ENCODE data around the gene TIMD4. TPM values are rescaled to one million over a fixed set of nuclear protein-coding genes. Genes with fewer than 3 reads are reported as not detected.
"Not testable (repeated sequence)": the region's sequence is repeated elsewhere in the genome, so short reads cannot be mapped to it uniquely, and the experiment has no call there.

Gene TIMD4
- polyA plus RNA-seq, 1 donor from 2014 or later, result not detected

GRCh38 chr5:156927545-156927944, 35.5 kb downstream of the TIMD4 start:
- H3K9ac ChIP-seq (ENCODE audit: low read length), result no peak overlapping the region
- H3K79me2 ChIP-seq (replicated peaks; ENCODE audit: insufficient read depth, low read length), result no peaks in the 10 kb centered on the region
- H4K20me1 ChIP-seq (ENCODE audit: insufficient read depth), result no peaks in the 10 kb centered on the region
- TF ChIP-seq CTCF (IDR thresholded peaks at IDR 0.05; ENCODE audit: poor library complexity, severe bottlenecking) (no peak), RAD21 (conservative IDR thresholded peaks at IDR 0.05) (no peak), TAF1 (IDR thresholded peaks at IDR 0.05; ENCODE audit: low read depth) (no peak), EP300 (conservative IDR thresholded peaks at IDR 0.05; ENCODE audit: poor library complexity, severe bottlenecking) (no peak), SMC3 (conservative IDR thresholded peaks at IDR 0.05; ENCODE audit: poor library complexity) (no peak), EZH2 (IDR thresholded peaks at IDR 0.05; ENCODE audit: borderline replicate concordance, insufficient read depth, low read length, poor library complexity, severe bottlenecking) (no peak)
- TF ChIP-seq, protein P1, sequence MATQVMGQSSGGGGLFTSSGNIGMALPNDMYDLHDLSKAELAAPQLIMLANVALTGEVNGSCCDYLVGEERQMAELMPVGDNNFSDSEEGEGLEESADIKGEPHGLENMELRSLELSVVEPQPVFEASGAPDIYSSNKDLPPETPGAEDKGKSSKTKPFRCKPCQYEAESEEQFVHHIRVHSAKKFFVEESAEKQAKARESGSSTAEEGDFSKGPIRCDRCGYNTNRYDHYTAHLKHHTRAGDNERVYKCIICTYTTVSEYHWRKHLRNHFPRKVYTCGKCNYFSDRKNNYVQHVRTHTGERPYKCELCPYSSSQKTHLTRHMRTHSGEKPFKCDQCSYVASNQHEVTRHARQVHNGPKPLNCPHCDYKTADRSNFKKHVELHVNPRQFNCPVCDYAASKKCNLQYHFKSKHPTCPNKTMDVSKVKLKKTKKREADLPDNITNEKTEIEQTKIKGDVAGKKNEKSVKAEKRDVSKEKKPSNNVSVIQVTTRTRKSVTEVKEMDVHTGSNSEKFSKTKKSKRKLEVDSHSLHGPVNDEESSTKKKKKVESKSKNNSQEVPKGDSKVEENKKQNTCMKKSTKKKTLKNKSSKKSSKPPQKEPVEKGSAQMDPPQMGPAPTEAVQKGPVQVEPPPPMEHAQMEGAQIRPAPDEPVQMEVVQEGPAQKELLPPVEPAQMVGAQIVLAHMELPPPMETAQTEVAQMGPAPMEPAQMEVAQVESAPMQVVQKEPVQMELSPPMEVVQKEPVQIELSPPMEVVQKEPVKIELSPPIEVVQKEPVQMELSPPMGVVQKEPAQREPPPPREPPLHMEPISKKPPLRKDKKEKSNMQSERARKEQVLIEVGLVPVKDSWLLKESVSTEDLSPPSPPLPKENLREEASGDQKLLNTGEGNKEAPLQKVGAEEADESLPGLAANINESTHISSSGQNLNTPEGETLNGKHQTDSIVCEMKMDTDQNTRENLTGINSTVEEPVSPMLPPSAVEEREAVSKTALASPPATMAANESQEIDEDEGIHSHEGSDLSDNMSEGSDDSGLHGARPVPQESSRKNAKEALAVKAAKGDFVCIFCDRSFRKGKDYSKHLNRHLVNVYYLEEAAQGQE (IDR thresholded peaks at IDR 0.05; ENCODE audit: borderline replicate concordance), result no peak
- no peak overlapping the region for H2AFZ ChIP-seq (ENCODE audit: low read depth, low read length)
- no peaks in the 10 kb centered on the region for H3K36me3 ChIP-seq (ENCODE audit: insufficient read depth, low read length)
- H3K9me3 ChIP-seq (ENCODE audit: low read length), result no peaks in the 10 kb centered on the region
- no peak overlapping the region for H3K27ac ChIP-seq (ENCODE audit: low read length)
- no peak overlapping the region for H3K4me3 ChIP-seq (ENCODE audit: low read length)
- H3K27me3 ChIP-seq (ENCODE audit: insufficient read depth, low read depth, low read length), result no peaks in the 10 kb centered on the region
- H3F3A ChIP-seq (ENCODE audit: insufficient read depth, low read length, poor library complexity, severe bottlenecking), result no peaks in the 10 kb centered on the region
- H3K9me2 ChIP-seq (ENCODE audit: insufficient read depth, low read length), result no peaks in the 10 kb centered on the region
- no peak overlapping the region for H3K4me2 ChIP-seq (ENCODE audit: low read length)

DNA sequence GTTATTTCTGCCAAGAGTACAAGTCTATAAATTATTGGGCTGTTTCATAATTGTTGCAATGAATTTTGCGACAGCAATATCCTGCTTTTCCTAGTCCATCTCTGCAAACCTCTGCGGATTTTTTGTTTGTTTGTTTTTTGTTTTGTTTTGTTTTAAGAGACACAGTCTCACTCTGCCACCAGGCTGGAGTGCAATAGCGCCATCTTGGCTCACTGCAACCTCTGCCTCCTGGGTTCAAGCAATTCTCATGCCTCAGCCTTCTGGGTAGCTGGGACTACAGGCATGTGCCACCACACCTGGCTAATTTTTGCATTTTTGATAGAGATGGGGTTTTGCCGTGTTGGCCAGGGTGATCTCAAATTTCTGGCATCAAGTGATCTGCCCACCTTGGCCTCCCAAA, 37.3 kb downstream of the TIMD4 start:
- not testable (repeated sequence) for H3K27ac ChIP-seq (ENCODE audit: low read length); H3K9ac ChIP-seq (ENCODE audit: low read length); H2AFZ ChIP-seq (ENCODE audit: low read depth, low read length); H3K27me3 ChIP-seq (ENCODE audit: insufficient read depth, low read depth, low read length); H3F3A ChIP-seq (ENCODE audit: insufficient read depth, low read length, poor library complexity, severe bottlenecking); H4K20me1 ChIP-seq (ENCODE audit: insufficient read depth); H3K9me3 ChIP-seq (ENCODE audit: low read length); H3K4me3 ChIP-seq (ENCODE audit: low read length); H3K4me2 ChIP-seq (ENCODE audit: low read length); H3K36me3 ChIP-seq (ENCODE audit: insufficient read depth, low read length); H3K9me2 ChIP-seq (ENCODE audit: insufficient read depth, low read length); H3K79me2 ChIP-seq (replicated peaks; ENCODE audit: insufficient read depth, low read length)

- TF ChIP-seq EZH2 (IDR thresholded peaks at IDR 0.05; ENCODE audit: borderline replicate concordance, insufficient read depth, low read length, poor library complexity, severe bottlenecking) (no peak), MXI1 (conservative IDR thresholded peaks at IDR 0.05; ENCODE audit: poor library complexity, severe bottlenecking) (no peak), CTCF (IDR thresholded peaks at IDR 0.05; ENCODE audit: poor library complexity, severe bottlenecking) (no peak), RAD21 (conservative IDR thresholded peaks at IDR 0.05) (no peak), TAF1 (IDR thresholded peaks at IDR 0.05; ENCODE audit: low read depth) (no peak), EP300 (conservative IDR thresholded peaks at IDR 0.05; ENCODE audit: poor library complexity, severe bottlenecking) (no peak), POLR2AphosphoS5 (IDR thresholded peaks at IDR 0.05) (no peak), SMC3 (conservative IDR thresholded peaks at IDR 0.05; ENCODE audit: poor library complexity) (no peak)
- TF ChIP-seq, protein P1 (IDR thresholded peaks at IDR 0.05; ENCODE audit: borderline replicate concordance), result no peak
- H3K27ac ChIP-seq (ENCODE audit: low read length), result no peak overlapping the region
- H3K27me3 ChIP-seq (ENCODE audit: insufficient read depth, low read depth, low read length), result no peaks in the 10 kb centered on the region
- no peak overlapping the region for H3K4me2 ChIP-seq (ENCODE audit: low read length)
- H3K79me2 ChIP-seq (replicated peaks; ENCODE audit: insufficient read depth, low read length), result no peaks in the 10 kb centered on the region
- no peak overlapping the region for H2AFZ ChIP-seq (ENCODE audit: low read depth, low read length)
- no peak overlapping the region for H3K9ac ChIP-seq (ENCODE audit: low read length)
- no peak overlapping the region for H3K4me3 ChIP-seq (ENCODE audit: low read length)
- H3F3A ChIP-seq (ENCODE audit: insufficient read depth, low read length, poor library complexity, severe bottlenecking), result no peaks in the 10 kb centered on the region
- H4K20me1 ChIP-seq (ENCODE audit: insufficient read depth), result no peaks in the 10 kb centered on the region
- H3K9me3 ChIP-seq (ENCODE audit: low read length), result no peaks in the 10 kb centered on the region
- no peaks in the 10 kb centered on the region for H3K36me3 ChIP-seq (ENCODE audit: insufficient read depth, low read length)
- H3K9me2 ChIP-seq (ENCODE audit: insufficient read depth, low read length), result no peaks in the 10 kb centered on the region
Observed at GRCh38 chr5:156922207-156922792, 40.7 kb downstream of the TIMD4 start.

Measured in neural cell (in vitro differentiated cells).